SKM-1 (cell line): ENCODE data around the gene LPAR3.
A peak's percentile ranks its signal among the peaks of the same experiment; 100 is the strongest.

ENCODE experiments used
- DNase-seq: peaks from one replicate; lab custom pipeline; 2025; ENCODE audit not compliant: unreplicated experiment; lab: John Stamatoyannopoulos, UW

The LPAR3 gene

DNA sequence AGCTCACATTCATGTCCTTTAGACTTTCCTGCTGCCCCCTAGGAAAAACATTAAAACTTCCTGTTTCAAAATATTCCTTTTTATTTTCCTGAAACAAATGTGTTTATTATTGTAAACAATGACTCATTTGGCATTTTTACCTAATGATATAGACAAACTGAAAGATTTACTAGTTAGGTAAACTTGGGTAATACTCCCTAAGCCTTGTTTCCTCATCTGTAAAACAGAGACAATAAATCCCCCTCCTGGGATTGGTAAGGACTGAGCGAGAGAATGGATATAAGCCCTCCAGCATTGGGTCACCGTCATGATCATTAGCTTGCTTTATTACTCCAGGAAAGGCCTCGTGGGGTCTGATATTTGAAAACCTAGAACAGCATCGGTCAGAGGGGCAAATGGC lies 59.8 kb downstream of the LPAR3 start:
- DNase-seq: no peak

DNA sequence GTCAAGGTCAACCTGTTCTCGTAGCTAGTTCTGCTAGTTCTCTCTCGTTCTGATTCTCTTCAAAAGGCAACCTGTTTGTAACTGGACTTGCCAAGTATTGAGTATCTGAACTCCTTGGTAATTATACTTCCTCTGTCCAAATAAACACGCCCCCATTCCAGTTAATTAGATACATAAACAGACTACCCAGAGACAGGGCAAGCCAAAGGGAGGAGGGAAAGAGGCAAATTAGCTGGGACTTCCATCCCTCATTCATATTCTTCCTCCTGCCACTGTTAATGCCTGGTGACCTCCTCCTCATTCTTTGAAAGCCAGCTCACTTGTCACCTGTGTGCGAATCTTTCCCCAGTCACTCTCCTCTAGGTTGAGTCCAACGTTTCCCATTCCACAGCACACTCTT lies 62.9 kb downstream of the LPAR3 start:
- no peak for DNase-seq

GRCh38 chr1:84827976-84828375 lies 65.0 kb downstream of the LPAR3 start:
- DNase-seq: no peak

GRCh38 chr1:84827555-84827954 lies 65.5 kb downstream of the LPAR3 start:
- no peak for DNase-seq

GRCh38 chr1:84825161-84825560 lies 67.8 kb downstream of the LPAR3 start:
- DNase-seq: no peak

DNA sequence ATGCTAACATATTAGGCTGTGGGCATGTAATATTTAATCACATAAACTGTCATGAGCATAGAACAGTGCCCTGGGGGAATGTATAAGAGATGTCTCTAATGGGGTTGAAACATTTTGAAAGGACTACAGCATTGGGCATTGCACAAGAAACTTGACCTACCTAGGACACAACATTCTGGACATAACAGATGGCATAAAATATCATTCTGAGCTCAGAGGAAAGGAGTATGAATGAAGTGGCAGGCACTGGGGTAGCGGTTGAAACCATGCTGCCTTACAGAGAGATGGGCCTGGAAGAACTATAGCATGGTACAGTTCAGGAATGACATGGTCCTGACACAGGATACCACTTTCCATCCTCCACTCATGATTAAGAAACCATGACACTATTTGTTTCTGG lies 69.0 kb downstream of the LPAR3 start:
- no peak for DNase-seq

DNA sequence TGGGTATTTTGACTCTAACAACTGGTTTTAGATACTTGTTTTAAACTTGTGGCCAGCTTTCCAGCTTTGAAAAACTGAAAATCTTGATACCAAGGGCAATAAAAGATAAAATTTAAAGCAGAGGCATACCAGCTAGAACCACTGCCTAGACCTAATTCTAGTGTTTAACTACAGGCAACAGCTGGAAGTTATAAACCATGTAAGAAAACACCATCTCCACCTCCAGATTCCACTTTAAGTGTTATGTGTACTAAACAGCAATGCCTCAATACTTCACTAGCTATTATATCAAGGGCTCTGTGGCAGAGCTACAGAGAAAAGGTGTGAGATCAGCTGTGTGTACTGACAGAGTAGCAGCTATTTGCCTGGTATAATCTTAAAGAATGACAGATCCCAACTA lies 69.5 kb downstream of the LPAR3 start:
- DNase-seq: no peak

DNA sequence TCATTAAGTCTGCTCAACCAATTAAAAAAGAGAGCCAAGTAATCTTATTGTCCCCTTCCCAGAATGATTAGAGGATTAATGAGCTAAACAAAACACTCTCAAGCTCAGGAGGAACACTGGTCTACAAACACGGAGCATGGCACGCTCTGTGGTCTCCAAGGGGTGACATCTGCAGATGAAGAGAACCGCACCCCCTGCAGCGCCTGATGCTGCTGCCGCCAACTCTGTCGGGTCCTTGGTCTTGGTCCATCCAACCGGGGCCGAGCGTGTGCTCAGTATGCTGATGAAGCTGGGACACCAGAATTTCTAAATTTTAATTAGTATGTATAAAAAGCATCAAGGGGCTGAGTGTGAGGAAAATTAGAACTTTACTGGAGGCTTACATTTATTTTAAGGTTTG lies 82.7 kb downstream of the LPAR3 start:
- no peak for DNase-seq

DNA sequence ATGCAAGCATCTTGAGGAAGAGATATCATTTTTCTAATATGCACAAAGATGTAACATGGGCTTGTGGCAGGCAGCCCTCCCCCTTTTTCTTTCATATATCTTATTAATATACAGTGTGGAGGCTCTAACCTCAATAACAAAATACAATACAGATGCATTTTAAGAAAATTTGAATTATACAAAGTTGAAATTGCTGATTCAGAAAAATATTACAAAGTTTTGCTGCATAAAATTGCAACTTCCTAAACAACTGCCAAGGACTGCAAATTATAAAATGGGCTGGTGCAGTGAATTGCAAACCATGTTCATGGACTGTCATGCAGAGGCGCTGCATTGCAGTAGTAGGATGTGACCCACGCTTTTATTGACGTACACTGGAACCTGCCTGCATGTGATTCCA lies 84.0 kb downstream of the LPAR3 start:
- DNase-seq: no peak

- no peak for DNase-seq
These were observed 89.4 kb downstream of the LPAR3 start for GRCh38 chr1:84803604-84804003.

DNA sequence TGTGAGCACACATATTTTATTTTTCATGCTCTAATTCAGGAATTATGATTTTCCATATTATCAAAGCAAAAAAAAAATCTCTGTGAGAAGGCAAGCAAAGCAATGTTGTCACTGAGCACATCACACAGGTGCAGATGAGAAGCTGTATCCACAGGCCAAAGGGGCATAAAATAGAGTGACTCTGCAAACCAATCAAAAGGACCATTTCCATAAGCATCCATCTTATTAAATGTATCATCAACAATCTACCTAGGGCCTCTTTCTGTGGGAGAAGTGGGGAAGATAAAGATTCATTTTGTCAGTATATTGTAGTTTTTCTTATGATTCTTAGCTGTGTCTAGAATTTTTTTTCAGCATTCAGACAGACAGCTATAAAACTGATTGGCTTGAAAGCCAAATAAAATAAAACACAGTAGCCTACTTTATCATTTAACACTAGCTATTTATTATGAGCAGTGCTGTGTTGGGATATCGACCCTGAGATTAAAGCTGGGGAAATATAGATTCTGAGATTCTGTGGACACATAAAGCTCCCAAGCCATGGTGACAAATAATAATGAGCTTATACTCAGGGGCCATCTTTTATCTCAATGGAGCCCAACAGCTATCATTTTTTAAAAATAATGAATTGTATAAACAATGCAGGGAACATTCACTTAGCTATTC lies 90.3 kb downstream of the LPAR3 start:
- no peak for DNase-seq

- DNase-seq: no peak
These were observed 92.6 kb downstream of the LPAR3 start for GRCh38 chr1:84800090-84801073.

DNA sequence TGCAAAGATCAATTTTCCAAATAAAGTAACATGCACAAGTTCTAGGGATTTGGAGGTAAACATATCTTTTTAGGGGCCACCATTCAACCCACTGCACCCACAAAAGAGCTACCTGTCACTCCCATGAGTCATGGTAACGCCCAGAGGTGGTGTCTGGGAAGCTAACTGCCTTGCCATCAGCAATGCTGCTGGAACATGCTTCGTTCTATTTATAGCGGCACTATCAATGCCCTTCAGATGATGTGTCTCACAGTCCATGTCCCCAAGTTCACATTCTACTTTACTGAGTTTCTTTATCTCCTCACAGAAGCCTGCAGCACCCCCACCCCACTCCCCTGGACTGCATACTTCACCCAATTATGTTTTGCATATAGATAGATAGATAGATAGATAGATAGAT lies 95.4 kb downstream of the LPAR3 start:
- no peak for DNase-seq

- peak; percentile 16 for DNase-seq
These were observed 96.9 kb downstream of the LPAR3 start for GRCh38 chr1:84795966-84796600.

DNA sequence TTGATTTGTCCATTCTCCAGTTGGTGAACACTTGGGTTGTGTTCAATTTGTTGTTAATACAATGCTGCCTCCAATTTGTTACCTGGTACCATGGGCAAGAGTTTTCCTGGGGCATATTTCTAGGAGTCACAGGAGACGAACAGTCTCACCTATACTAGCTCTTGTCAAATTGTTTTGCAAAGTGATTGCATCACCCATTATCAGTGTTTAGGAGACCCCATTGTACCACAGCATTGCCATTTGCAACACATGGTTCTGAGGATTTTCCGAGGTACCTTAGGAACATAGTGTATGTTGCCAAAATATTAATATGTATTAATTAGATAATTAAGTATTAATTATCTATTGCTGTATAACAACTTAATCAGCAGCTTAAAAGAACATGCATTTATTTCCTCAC lies 97.8 kb downstream of the LPAR3 start:
- DNase-seq: no peak

GRCh38 chr1:84792421-84792820 lies 100.6 kb downstream of the LPAR3 start:
- no peak for DNase-seq

- no peak for DNase-seq
These were observed 104.0 kb downstream of the LPAR3 start for GRCh38 chr1:84789014-84789413.

- DNase-seq: no peak
These were observed 107.6 kb downstream of the LPAR3 start for GRCh38 chr1:84785271-84786036.

- DNase-seq: no peak
These were observed 110.1 kb downstream of the LPAR3 start for GRCh38 chr1:84782881-84783280.

GRCh38 chr1:84781946-84782771 lies 110.8 kb downstream of the LPAR3 start:
- DNase-seq: peak; percentile 15
